HG03025 (cell line): Measurements from ENCODE around the gene GNAO1.

ENCODE experiments used
- ATAC-seq: cut with Tn5 transposase; IDR thresholded peaks from one replicate; pipeline ENCODE4 v1.9.1; 2021; ENCODE audit warnings: mild to moderate bottlenecking, moderate library complexity; ENCODE audit not compliant: unreplicated experiment, low FRiP score

The GNAO1 gene

GRCh38 chr16:56233795-56234566 is 42.7 kb downstream of the GNAO1 start:
- no peak for ATAC-seq

GRCh38 chr16:56234737-56235136 is 43.4 kb downstream of the GNAO1 start:
- ATAC-seq = no peak

GRCh38 chr16:56237451-56237930 is 46.2 kb downstream of the GNAO1 start:
- no peak for ATAC-seq

- no peak for ATAC-seq
Observed at GRCh38 chr16:56238188-56238587, 46.9 kb downstream of the GNAO1 start.

- ATAC-seq = no peak
Observed at GRCh38 chr16:56241596-56241995, 50.3 kb downstream of the GNAO1 start.

- ATAC-seq = no peak
Observed at GRCh38 chr16:56242740-56243139, 51.5 kb downstream of the GNAO1 start.

- ATAC-seq = no peak
Observed at GRCh38 chr16:56244612-56245011, 53.3 kb downstream of the GNAO1 start.

GRCh38 chr16:56245197-56245596 is 53.9 kb downstream of the GNAO1 start:
- ATAC-seq = no peak

- no peak for ATAC-seq
Observed at GRCh38 chr16:56246051-56246817, 54.9 kb downstream of the GNAO1 start.

- ATAC-seq = no peak
Observed at GRCh38 chr16:56247018-56247417, 55.7 kb downstream of the GNAO1 start.

- ATAC-seq = no peak
Observed at GRCh38 chr16:56247808-56248207, 56.5 kb downstream of the GNAO1 start.

GRCh38 chr16:56252835-56253234 is 61.5 kb downstream of the GNAO1 start:
- ATAC-seq = no peak

- ATAC-seq = no peak
Observed at GRCh38 chr16:56255904-56256303, 64.6 kb downstream of the GNAO1 start.

GRCh38 chr16:56257239-56257638 is 66.0 kb downstream of the GNAO1 start:
- no peak for ATAC-seq

GRCh38 chr16:56257666-56258342 is 66.5 kb downstream of the GNAO1 start:
- no peak for ATAC-seq

GRCh38 chr16:56258508-56259424 is 67.5 kb downstream of the GNAO1 start:
- ATAC-seq = no peak

GRCh38 chr16:56259425-56259779 is 68.1 kb downstream of the GNAO1 start:
- no peak for ATAC-seq

GRCh38 chr16:56260378-56261160 is 69.3 kb downstream of the GNAO1 start:
- no peak for ATAC-seq

- no peak for ATAC-seq
Observed at GRCh38 chr16:56261656-56262055, 70.4 kb downstream of the GNAO1 start.
